SK-N-SH (cell line): ENCODE data around the gene TSPAN4.

Experiments
- EP300 ChIP-seq, 2 experiments: IDR thresholded peaks; 2 replicates each; pipeline versions ENCODE4 v1.4.0 to v1.6.1; 2012; ENCODE audit warnings: borderline replicate concordance in 1 of 2, low read depth in 1 of 2, low read length in 1 of 2
- EZH2phosphoT487 ChIP-seq: fragments of 200-600 bp; sonication (generic); IDR thresholded peaks from 2 replicates; pipeline ENCODE4 v1.6.1; 2017; ENCODE audit warnings: low read depth, mixed run types, mild to moderate bottlenecking, antibody characterized with exemption, moderate library complexity, borderline replicate concordance
- GATA2 ChIP-seq: sonication (generic); formaldehyde crosslinking; IDR thresholded peaks from 2 replicates; pipeline ENCODE4 v1.5.0; 2020; ENCODE audit warnings: mild to moderate bottlenecking, missing genetic modification reagents
- JUND ChIP-seq: IDR thresholded peaks from 2 replicates; pipeline ENCODE4 v1.4.0; 2012
- POLR2AphosphoS5 ChIP-seq: IDR thresholded peaks from 2 replicates; pipeline ENCODE4 v1.6.1; 2012; ENCODE audit warnings: low read depth, low read length
- YY1 ChIP-seq: IDR thresholded peaks from 2 replicates; pipeline ENCODE4 v1.4.0; 2012; ENCODE audit warnings: low read depth, mild to moderate bottlenecking
- TF ChIP-seq, protein P1 (sequence below): fragments of 200-600 bp; sonication (generic); IDR thresholded peaks from 2 replicates; pipeline ENCODE4 v1.6.1; 2017; ENCODE audit warnings: antibody characterized with exemption, mild to moderate bottlenecking, moderate library complexity
- TF ChIP-seq, protein P2 (sequence below): IDR thresholded peaks from 2 replicates; pipeline ENCODE4 v1.4.0; 2012; ENCODE audit warnings: low read depth, borderline replicate concordance
- TF ChIP-seq, protein P3 (sequence below): IDR thresholded peaks from 2 replicates; pipeline ENCODE4 v1.6.1; 2012; ENCODE audit warnings: mild to moderate bottlenecking, low read depth, low read length, moderate library complexity
- TF ChIP-seq, protein P4 (sequence below): fragments of 150-350 bp; IDR thresholded peaks from 2 replicates; pipeline ENCODE4 v1.6.1; 2017; ENCODE audit warnings: antibody characterized with exemption, low read length, low read depth, borderline replicate concordance
- TF ChIP-seq, protein P5 (sequence below): fragments of 150-350 bp; IDR thresholded peaks from 2 replicates; pipeline ENCODE4 v1.6.1; 2016; ENCODE audit warnings: mild to moderate bottlenecking, low read depth, low read length

DNA sequence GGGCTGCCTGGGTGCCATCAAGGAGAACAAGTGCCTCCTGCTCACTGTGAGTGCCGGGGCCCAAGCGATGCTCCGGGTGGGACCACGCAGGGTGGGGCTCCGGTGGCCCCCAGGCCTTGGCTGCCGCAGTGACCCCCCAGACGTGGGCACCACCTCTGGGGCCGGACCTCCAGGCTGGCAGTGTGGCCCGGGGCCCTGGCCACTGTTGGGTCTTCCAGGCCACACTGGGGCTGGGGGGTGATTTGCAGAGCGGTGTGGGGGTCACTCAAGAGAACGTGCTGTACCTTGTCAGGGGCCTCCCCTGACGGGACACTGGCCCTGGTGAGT lies 20.0 kb downstream of the TSPAN4 start:
- no peak for TF ChIP-seq POLR2AphosphoS5
- TF ChIP-seq GATA2 (CRISPR knock-in tag): no peak
- no peak for TF ChIP-seq JUND
- TF ChIP-seq, protein P1, sequence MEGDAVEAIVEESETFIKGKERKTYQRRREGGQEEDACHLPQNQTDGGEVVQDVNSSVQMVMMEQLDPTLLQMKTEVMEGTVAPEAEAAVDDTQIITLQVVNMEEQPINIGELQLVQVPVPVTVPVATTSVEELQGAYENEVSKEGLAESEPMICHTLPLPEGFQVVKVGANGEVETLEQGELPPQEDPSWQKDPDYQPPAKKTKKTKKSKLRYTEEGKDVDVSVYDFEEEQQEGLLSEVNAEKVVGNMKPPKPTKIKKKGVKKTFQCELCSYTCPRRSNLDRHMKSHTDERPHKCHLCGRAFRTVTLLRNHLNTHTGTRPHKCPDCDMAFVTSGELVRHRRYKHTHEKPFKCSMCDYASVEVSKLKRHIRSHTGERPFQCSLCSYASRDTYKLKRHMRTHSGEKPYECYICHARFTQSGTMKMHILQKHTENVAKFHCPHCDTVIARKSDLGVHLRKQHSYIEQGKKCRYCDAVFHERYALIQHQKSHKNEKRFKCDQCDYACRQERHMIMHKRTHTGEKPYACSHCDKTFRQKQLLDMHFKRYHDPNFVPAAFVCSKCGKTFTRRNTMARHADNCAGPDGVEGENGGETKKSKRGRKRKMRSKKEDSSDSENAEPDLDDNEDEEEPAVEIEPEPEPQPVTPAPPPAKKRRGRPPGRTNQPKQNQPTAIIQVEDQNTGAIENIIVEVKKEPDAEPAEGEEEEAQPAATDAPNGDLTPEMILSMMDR: no peak
- no peak for TF ChIP-seq EZH2phosphoT487
- TF ChIP-seq, protein P2, sequence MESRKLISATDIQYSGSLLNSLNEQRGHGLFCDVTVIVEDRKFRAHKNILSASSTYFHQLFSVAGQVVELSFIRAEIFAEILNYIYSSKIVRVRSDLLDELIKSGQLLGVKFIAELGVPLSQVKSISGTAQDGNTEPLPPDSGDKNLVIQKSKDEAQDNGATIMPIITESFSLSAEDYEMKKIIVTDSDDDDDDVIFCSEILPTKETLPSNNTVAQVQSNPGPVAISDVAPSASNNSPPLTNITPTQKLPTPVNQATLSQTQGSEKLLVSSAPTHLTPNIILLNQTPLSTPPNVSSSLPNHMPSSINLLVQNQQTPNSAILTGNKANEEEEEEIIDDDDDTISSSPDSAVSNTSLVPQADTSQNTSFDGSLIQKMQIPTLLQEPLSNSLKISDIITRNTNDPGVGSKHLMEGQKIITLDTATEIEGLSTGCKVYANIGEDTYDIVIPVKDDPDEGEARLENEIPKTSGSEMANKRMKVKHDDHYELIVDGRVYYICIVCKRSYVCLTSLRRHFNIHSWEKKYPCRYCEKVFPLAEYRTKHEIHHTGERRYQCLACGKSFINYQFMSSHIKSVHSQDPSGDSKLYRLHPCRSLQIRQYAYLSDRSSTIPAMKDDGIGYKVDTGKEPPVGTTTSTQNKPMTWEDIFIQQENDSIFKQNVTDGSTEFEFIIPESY: no peak
- TF ChIP-seq, protein P3, sequence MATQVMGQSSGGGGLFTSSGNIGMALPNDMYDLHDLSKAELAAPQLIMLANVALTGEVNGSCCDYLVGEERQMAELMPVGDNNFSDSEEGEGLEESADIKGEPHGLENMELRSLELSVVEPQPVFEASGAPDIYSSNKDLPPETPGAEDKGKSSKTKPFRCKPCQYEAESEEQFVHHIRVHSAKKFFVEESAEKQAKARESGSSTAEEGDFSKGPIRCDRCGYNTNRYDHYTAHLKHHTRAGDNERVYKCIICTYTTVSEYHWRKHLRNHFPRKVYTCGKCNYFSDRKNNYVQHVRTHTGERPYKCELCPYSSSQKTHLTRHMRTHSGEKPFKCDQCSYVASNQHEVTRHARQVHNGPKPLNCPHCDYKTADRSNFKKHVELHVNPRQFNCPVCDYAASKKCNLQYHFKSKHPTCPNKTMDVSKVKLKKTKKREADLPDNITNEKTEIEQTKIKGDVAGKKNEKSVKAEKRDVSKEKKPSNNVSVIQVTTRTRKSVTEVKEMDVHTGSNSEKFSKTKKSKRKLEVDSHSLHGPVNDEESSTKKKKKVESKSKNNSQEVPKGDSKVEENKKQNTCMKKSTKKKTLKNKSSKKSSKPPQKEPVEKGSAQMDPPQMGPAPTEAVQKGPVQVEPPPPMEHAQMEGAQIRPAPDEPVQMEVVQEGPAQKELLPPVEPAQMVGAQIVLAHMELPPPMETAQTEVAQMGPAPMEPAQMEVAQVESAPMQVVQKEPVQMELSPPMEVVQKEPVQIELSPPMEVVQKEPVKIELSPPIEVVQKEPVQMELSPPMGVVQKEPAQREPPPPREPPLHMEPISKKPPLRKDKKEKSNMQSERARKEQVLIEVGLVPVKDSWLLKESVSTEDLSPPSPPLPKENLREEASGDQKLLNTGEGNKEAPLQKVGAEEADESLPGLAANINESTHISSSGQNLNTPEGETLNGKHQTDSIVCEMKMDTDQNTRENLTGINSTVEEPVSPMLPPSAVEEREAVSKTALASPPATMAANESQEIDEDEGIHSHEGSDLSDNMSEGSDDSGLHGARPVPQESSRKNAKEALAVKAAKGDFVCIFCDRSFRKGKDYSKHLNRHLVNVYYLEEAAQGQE: no peak
- TF ChIP-seq EP300 (IDR thresholded peaks at IDR 0.05; ENCODE audit: borderline replicate concordance in 1 of 2, low read depth in 1 of 2, low read length in 1 of 2): no peak
- no peak for TF ChIP-seq YY1
- TF ChIP-seq, protein P4, sequence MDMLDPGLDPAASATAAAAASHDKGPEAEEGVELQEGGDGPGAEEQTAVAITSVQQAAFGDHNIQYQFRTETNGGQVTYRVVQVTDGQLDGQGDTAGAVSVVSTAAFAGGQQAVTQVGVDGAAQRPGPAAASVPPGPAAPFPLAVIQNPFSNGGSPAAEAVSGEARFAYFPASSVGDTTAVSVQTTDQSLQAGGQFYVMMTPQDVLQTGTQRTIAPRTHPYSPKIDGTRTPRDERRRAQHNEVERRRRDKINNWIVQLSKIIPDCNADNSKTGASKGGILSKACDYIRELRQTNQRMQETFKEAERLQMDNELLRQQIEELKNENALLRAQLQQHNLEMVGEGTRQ: no peak
- TF ChIP-seq, protein P5, sequence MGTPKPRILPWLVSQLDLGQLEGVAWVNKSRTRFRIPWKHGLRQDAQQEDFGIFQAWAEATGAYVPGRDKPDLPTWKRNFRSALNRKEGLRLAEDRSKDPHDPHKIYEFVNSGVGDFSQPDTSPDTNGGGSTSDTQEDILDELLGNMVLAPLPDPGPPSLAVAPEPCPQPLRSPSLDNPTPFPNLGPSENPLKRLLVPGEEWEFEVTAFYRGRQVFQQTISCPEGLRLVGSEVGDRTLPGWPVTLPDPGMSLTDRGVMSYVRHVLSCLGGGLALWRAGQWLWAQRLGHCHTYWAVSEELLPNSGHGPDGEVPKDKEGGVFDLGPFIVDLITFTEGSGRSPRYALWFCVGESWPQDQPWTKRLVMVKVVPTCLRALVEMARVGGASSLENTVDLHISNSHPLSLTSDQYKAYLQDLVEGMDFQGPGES: no peak
